ENCODE data around the gene TMEM86B.

Gene TMEM86B

DNA sequence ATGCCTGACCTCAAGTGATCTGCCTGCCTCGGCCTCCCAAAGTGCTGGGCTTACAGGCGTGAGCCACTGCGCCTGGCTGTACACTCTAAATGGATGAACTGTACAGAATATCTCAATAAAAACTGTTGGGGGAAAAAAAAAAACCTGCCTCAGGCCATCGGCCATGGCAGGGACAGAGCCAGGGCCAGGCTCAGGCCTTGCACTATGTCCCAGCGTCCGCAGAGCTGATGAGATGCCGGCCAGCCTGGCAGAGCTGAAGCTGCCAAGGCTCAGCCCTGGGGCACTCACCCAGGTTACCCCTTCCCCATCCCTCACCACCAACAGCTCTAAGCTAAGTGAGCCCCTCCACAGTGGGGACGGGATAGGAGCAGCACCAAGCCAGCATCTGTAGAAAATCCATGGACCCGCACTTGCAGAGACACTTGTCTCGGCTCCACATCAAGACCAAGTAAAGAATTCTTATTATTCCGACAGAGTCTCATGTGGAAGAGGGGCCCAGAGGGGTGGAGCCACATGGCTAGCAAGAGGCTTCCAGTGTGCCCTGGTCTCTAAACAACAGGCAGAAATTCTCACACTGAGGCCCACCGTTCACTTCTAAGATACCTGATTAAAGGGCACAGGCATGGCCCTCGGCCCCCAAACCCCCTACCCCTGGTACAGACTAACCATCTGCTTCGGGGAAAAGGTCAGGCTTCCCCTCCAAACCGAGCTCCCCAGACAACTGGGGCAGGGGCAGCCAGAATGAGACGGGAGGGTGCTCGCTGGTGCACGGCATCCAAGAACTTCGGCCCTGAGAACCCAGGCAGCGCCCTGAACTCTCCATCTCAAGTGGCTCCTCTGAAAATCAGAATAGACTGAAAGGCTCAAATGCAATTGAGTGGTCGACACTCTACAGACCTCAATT lies 24.4 kb upstream of the TMEM86B start:
- peaks cover 55% of the 10 kb centered on the region for H3K36me3 Mint-ChIP-seq
- CTCF ChIA-PET: interaction anchor here (1.0 to 1.7 kb wide), 2 partner anchors 49 to 165 kb away, joined by 3 to 5 read pairs; no protein-coding TSS in a partner anchor

DNA sequence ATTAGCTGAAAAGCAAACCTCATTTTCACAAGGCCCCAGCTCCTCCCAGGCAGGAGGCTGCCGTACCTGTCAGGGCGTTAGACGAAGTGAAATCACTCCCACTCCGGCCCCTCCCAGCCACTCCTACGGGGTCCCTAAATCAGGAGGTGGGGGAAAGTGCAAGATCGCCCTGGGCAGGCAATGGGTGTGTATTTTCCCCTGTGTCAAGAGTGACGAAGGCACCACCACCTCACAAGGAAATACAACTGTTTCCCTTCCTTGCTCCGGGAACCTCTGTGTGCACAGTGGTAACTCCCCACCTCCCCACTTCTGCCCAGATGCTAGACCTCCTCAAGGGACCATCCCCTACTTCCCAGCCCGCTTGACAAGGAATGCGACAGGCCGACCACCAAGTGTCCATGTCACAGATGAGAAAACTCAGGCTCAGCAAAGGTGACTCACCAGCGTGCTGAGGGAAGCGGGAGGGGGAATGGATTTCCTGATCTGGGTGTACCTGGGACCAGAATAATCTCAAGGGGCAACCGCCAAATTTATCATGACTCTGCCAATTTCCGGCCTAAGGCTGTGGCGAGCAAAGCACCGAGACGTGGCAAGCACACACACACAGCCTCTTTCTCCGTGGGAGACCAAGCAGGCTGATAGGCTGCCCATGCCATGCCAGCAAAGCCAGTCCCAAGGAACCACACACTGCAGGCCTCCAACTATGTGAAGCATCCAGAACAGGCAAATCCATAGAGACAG lies 22.9 kb upstream of the TMEM86B start:
- H3K36me3 Mint-ChIP-seq: peaks cover 44% of the 10 kb centered on the region
- DNase-seq: peak; percentile 57
- CTCF ChIA-PET: interaction anchor here (0.6 kb wide), 1 partner anchor 46 kb away, joined by 3 read pairs; no protein-coding TSS in a partner anchor

More for the DNA sequence above, 24.4 kb upstream of the TMEM86B start:
- Mint-ChIP-seq H3K4me3 (peak overlapping the region; percentile 99), H3K27me3 (peaks cover 3% of the 10 kb centered on the region), H3K27ac (peak overlapping the region; percentile 99), H3K4me1 (peaks cover 76% of the 10 kb centered on the region), H3K9me3 (no peaks in the 10 kb centered on the region)
- no peak for DNase-seq

DNA sequence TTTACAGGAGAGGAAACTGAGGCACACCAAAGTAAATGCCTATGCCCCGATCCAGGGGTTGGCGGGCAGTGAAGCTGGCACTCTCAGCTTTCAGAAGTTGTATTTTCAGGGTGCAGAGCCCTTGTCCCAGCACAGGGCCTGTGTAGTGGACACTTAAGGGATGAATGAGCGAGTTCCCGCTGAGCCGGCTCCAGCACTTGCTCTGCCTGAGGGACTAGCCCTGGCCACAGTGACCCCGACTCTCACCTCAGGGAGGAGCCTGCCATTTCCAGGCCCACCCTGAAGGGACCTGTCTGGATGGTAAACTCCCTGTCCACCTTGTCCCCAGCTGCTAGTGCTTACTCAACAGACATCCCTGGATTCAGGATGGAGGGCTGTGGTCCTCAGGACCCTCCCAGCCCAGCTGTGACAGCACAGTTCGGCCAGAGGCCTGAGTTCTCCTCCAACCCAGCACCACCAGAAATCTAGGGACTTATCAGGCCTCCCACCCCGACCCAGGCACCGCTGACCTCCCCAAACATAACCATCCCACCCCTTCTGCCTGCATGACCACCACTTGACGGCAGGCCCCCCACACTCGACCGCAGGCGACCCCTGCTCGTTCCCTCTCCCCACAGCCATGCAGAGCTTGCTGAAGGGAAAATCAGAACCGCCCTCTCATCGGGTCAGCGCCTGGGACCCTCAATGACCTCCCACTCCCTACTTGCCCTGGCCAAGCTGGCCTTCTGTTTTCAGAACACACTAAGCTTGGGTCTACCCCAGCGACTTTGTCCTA lies 21.9 kb upstream of the TMEM86B start:
- Mint-ChIP-seq H3K9me3 (no peaks in the 10 kb centered on the region), H3K4me3 (peak overlapping the region; percentile 75), H3K27ac (peak overlapping the region; percentile 99), H3K4me1 (peaks cover 56% of the 10 kb centered on the region), H3K27me3 (no peaks in the 10 kb centered on the region), H3K36me3 (peaks cover 35% of the 10 kb centered on the region)
- CTCF ChIA-PET: interaction anchor here (0.6 kb wide), 1 partner anchor 45 kb away, joined by 3 read pairs; no protein-coding TSS in a partner anchor
- DNase-seq: no peak

More for the DNA sequence above, 22.9 kb upstream of the TMEM86B start:
- H3K27me3 Mint-ChIP-seq: no peaks in the 10 kb centered on the region
- peaks cover 67% of the 10 kb centered on the region for H3K4me1 Mint-ChIP-seq
- H3K4me3 Mint-ChIP-seq: peak overlapping the region; percentile 75
- H3K27ac Mint-ChIP-seq: peak overlapping the region; percentile 99
- no peaks in the 10 kb centered on the region for H3K9me3 Mint-ChIP-seq

DNA sequence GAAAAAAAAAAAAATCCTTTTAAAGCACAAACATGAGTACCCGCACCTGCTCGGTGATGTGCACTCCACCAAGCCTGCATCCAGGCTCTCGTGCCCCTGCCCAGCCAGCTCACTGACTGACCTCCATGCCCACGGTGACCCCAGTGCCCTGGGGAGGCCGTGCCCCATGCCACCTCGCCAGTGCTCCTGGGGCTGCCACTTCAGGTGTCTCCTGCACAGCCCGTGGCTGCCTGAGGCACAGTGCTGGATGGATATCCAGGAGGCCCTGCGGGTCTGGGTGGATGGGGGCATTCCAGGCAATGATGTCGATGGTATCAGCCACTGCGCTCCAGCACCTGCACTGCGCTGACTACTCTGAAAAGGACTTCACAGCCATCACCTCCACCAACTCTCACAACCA lies 21.3 kb upstream of the TMEM86B start:
- Mint-ChIP-seq H3K4me3 (no peak overlapping the region), H3K27me3 (no peaks in the 10 kb centered on the region), H3K9me3 (no peaks in the 10 kb centered on the region), H3K27ac (no peak overlapping the region), H3K4me1 (peaks cover 53% of the 10 kb centered on the region), H3K36me3 (peaks cover 34% of the 10 kb centered on the region)
- no peak for DNase-seq
- CTCF ChIA-PET: no interaction called here

DNA sequence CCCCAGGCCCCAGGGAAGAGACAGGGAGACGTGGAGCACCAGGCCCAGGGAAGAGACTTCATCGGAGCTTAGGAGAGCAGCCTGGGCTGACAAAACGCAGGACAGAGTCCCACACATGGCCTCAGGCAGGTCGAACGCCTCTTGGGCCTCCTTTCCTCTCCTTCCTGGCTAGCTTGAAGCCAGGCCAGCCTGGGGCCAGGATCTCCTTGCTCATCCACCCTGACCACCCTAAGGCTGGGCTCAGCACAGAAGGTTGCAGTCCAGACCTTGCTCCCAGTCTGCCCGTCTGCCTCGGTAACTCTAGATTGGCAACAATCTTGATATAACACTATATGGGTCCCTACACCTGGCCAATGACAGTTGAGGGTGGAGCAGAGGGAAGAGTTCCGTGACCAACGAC lies 20.1 kb upstream of the TMEM86B start:
- Mint-ChIP-seq H3K27me3 (no peaks in the 10 kb centered on the region), H3K4me3 (no peak overlapping the region), H3K4me1 (peaks cover 47% of the 10 kb centered on the region), H3K27ac (peak overlapping the region; percentile 42), H3K9me3 (no peaks in the 10 kb centered on the region), H3K36me3 (peaks cover 30% of the 10 kb centered on the region)
- DNase-seq: no peak
- CTCF ChIA-PET: no interaction called here

DNA sequence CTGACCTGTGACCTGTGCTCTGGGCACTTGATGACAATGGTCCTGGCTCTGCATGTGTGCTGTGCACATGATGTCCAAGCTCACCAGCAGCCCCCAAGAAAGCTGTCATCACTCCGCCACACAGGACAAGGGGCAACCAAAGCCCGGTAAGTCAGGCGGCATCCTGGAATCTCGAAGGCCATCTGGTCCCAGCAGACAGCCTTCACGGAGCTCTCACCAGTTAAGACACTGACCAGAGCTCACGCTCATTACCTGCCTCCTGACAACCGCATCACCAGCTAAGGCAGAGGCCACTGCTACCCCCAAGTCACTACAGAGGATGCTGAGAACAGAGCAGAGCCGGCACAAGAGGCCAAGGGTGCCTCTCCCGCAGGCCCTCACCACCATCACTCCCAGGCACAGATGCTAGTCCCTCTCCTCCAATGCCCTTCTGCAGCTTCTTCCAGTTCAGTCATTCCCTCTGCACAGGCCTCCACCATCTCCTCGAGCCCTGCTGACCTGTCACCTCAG lies 19.7 kb upstream of the TMEM86B start:
- Mint-ChIP-seq H3K4me3 (no peak overlapping the region), H3K27me3 (no peaks in the 10 kb centered on the region), H3K9me3 (no peaks in the 10 kb centered on the region), H3K4me1 (peaks cover 42% of the 10 kb centered on the region), H3K36me3 (peaks cover 28% of the 10 kb centered on the region), H3K27ac (peak overlapping the region; percentile 42)
- no peak for DNase-seq
- CTCF ChIA-PET: interaction anchor here (1.0 kb wide), 1 partner anchor 42 kb away, joined by 3 read pairs; no protein-coding TSS in a partner anchor

DNA sequence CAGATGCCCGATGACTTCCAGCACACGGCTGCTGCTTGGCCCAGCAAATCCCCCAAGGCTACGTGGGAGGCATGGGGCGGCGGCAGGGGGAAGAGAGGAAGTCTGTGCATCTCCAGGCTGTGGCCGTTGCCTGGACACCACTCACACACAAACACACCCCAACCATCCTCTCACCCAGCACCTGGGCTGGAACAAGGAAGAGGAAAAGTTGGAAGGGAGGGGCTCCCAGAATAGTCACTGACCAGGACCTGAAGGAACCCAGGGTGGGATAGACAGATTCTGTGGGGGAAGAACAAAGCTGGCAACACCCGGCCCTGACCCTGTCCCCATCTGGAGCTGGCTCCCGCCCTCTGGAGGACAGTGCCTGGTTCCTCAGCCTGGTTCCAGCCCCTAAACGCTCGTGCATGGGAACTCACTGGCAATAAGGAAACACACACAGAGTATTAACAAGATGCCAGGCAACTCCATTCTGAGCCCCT lies 19.1 kb upstream of the TMEM86B start:
- H3K36me3 Mint-ChIP-seq: peaks cover 31% of the 10 kb centered on the region
- H3K4me3 Mint-ChIP-seq: no peak overlapping the region
- H3K27ac Mint-ChIP-seq: peak overlapping the region; percentile 14
- no peaks in the 10 kb centered on the region for H3K9me3 Mint-ChIP-seq
- no peak for DNase-seq
- CTCF ChIA-PET: interaction anchor here (1.0 kb wide), 1 partner anchor 43 kb away, joined by 3 read pairs; no protein-coding TSS in a partner anchor
- H3K27me3 Mint-ChIP-seq: no peaks in the 10 kb centered on the region
- H3K4me1 Mint-ChIP-seq: peaks cover 36% of the 10 kb centered on the region

DNA sequence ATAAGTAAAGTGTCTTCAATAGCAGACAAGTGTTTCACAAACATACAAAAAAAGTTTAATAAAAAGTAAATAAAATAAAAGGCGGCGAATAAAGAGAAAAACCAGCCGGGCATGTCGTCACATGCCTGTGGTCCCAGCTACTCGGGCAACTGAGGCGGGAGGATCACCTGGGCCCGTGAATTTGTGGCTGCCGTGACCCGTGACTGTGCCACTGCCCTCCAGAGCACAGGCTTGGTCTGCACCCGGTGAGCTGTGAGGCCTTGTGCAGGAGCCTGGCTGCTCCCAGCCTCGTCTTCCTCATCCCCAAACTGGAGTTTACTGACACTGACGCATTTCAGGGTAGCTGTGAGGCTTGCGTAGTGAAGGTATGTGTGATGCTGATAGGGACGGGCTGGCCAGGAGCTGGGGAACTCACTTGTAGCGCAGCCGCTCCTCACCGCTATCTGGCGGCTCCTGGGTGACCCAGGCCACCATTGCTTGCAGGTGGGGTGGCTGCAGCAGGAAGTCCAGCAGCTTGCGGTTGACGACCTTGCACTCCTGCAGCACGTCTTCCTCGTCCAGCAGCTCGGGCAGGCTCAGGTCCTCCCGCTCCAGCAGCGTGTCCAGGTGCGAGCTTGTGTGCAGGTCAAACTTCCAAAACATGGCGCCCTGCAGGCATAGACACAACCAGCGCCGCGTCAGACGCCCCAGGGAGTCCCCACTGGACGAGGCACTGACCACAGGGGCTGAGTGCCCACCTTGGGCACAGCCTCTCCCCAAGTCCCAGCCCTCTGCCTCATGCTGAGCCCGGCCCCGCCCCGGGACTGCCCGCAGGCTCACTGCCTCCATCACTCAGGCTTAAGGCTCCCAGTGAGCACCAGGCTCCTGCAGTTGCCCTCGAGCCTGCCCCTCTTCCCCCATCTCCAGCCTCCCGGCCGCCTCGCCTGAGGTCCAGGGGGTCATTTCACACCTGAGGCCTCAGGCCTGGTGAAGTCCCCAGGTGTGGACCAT lies 18.2 kb upstream of the TMEM86B start:
- H3K36me3 Mint-ChIP-seq: peaks cover 30% of the 10 kb centered on the region
- H3K27ac Mint-ChIP-seq: no peak overlapping the region
- no peak for DNase-seq
- no peak overlapping the region for H3K4me3 Mint-ChIP-seq
- CTCF ChIA-PET: no interaction called here
- H3K27me3 Mint-ChIP-seq: no peaks in the 10 kb centered on the region
- H3K9me3 Mint-ChIP-seq: no peaks in the 10 kb centered on the region
- peaks cover 27% of the 10 kb centered on the region for H3K4me1 Mint-ChIP-seq

DNA sequence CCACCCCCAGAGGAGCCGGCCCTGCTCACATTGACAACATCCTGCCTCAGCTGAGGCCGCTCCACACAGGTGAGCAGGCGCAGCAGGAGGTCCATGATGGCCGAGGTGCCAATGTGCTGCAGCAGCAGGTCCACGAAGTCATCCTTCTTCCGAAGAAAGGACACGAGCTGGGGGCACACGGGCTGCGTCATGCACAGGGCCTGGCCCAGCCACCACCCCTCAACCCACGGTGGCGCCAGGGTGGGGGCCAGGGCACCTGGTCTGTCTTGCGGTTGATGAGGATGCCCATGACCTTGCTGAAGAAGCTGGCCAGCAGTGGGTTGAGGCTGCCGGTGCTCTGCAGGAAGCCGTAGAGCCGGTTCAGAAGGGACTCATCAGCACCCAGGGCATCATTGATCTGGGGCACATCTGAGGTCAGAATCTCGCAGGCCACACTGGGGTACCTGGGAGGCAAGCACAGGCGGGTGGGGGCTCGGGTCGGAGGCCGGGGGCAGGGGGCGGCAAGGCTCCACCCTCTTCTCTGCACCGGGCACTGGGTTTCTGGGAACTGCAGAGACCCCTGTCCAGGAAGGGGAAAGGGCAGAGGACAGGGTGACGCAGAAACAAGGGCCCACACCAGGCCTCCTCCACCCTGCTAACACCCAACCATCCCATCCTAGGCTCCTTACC lies 16.8 kb upstream of the TMEM86B start:
- Mint-ChIP-seq H3K36me3 (peaks cover 32% of the 10 kb centered on the region), H3K4me3 (no peak overlapping the region)

DNA sequence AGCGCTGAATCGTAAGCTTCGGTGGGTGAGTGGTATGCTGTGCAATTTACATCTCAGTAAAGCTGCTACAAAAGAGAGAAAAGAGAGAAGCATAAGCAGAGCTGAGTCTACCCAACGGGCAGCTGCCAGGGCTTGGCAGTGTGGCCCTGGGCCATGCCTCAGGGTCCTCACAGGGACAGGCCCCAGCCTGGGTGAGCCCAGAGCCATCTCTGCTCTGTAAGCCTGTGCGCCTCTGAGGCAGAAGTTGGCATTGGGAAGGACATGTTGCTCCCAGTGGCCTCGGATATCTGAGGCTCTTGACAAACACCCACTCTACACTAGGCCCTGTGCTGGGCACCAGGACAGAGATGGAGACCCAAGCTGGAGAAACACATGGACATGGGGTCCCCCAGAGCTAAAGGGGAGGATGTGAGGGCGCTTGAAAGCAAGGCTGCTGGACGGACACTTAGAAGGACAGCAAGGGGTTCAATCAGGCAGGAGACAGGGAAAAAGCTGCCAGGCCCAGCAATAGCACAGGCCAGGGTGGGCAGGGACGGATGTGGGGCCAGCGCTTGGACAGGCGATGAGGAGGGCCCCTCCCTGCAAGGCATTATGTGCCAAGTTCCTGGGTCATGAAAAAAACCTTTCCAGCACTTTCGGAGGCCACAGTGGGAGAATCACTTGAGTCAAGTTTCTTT lies 15.6 kb upstream of the TMEM86B start:
- no peak for DNase-seq
- peaks cover 33% of the 10 kb centered on the region for H3K36me3 Mint-ChIP-seq
- no peak overlapping the region for H3K4me3 Mint-ChIP-seq
- peaks cover 11% of the 10 kb centered on the region for H3K4me1 Mint-ChIP-seq
- no peaks in the 10 kb centered on the region for H3K9me3 Mint-ChIP-seq
- CTCF ChIA-PET: interaction anchor here (0.9 kb wide), 1 partner anchor 12 kb away, joined by 4 read pairs; no protein-coding TSS in a partner anchor
- H3K27me3 Mint-ChIP-seq: no peaks in the 10 kb centered on the region
- H3K27ac Mint-ChIP-seq: no peak overlapping the region

More for the DNA sequence above, 16.8 kb upstream of the TMEM86B start:
- H3K27ac Mint-ChIP-seq: no peak overlapping the region
- CTCF ChIA-PET: no interaction called here
- peaks cover 13% of the 10 kb centered on the region for H3K4me1 Mint-ChIP-seq
- no peaks in the 10 kb centered on the region for H3K9me3 Mint-ChIP-seq
- no peak for DNase-seq
- H3K27me3 Mint-ChIP-seq: no peaks in the 10 kb centered on the region

DNA sequence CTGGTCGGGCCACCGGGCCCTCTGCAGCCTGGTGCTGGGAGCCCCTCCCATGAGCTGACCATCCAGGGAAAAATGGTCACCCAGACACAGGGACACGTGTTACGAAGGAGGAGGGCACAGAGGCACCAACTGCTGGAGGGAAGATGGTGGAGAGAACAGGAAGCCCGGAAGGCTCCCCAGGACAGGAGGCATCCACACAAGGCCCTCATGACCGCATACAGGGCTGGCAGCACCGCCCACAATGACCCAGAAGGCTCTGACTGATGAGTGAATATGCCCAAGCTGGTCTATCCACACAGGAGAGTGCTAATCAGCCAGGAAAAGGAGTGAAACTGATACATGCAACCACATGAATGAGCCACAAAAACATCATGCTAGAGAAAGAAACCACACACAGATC lies 14.0 kb upstream of the TMEM86B start:
- no peaks in the 10 kb centered on the region for H3K4me1 Mint-ChIP-seq
- H3K4me3 Mint-ChIP-seq: no peak overlapping the region
- CTCF ChIA-PET: interaction anchor here (1.1 kb wide), 1 partner anchor 12 kb away, joined by 3 read pairs; no protein-coding TSS in a partner anchor
- no peak overlapping the region for H3K27ac Mint-ChIP-seq
- no peaks in the 10 kb centered on the region for H3K9me3 Mint-ChIP-seq
- H3K27me3 Mint-ChIP-seq: no peaks in the 10 kb centered on the region
- peaks cover 38% of the 10 kb centered on the region for H3K36me3 Mint-ChIP-seq
- DNase-seq: no peak
